Measurements from ENCODE around the gene FRMD8.

FRMD8 gene

DNA sequence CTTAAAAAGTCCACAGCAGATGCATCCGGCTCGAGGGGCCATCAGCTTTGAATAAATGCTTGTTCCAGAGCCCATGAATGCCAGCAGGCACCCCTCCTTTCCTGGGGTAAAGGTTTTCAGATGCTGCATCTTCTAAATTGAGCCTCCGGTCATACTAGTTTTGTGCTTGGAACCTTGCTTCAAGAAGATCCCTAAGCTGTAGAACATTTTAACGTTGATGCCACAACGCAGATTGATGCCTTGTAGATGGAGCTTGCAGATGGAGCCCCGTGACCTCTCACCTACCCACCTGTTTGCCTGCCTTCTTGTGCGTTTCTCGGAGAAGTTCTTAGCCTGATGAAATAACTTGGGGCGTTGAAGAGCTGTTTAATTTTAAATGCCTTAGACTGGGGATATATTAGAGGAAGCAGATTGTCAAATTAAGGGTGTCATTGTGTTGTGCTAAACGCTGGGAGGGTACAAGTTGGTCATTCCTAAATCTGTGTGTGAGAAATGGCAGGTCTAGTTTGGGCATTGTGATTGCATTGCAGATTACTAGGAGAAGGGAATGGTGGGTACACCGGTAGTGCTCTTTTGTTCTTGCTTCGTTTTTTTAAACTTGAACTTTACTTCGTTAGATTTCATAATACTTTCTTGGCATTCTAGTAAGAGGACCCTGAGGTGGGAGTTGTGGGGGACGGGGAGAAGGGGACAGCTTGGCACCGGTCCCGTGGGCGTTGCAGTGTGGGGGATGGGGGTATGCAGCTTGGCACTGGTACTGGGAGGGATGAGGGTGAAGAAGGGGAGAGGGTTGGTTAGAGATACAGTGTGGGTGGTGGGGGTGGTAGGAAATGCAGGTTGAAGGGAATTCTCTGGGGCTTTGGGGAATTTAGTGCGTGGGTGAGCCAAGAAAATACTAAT, 38.0 kb downstream of the FRMD8 start:
- DNase-seq (ENCODE audit: low spot score): peak; percentile 54

DNA sequence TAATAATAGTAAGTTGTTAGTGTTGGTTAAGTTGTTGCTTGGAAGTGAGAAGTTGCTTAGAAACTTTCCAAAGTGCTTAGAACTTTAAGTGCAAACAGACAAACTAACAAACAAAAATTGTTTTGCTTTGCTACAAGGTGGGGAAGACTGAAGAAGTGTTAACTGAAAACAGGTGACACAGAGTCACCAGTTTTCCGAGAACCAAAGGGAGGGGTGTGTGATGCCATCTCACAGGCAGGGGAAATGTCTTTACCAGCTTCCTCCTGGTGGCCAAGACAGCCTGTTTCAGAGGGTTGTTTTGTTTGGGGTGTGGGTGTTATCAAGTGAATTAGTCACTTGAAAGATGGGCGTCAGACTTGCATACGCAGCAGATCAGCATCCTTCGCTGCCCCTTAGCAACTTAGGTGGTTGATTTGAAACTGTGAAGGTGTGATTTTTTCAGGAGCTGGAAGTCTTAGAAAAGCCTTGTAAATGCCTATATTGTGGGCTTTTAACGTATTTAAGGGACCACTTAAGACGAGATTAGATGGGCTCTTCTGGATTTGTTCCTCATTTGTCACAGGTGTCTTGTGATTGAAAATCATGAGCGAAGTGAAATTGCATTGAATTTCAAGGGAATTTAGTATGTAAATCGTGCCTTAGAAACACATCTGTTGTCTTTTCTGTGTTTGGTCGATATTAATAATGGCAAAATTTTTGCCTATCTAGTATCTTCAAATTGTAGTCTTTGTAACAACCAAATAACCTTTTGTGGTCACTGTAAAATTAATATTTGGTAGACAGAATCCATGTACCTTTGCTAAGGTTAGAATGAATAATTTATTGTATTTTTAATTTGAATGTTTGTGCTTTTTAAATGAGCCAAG, 38.9 kb downstream of the FRMD8 start:
- peak; percentile 83 for DNase-seq (ENCODE audit: low spot score)

DNA sequence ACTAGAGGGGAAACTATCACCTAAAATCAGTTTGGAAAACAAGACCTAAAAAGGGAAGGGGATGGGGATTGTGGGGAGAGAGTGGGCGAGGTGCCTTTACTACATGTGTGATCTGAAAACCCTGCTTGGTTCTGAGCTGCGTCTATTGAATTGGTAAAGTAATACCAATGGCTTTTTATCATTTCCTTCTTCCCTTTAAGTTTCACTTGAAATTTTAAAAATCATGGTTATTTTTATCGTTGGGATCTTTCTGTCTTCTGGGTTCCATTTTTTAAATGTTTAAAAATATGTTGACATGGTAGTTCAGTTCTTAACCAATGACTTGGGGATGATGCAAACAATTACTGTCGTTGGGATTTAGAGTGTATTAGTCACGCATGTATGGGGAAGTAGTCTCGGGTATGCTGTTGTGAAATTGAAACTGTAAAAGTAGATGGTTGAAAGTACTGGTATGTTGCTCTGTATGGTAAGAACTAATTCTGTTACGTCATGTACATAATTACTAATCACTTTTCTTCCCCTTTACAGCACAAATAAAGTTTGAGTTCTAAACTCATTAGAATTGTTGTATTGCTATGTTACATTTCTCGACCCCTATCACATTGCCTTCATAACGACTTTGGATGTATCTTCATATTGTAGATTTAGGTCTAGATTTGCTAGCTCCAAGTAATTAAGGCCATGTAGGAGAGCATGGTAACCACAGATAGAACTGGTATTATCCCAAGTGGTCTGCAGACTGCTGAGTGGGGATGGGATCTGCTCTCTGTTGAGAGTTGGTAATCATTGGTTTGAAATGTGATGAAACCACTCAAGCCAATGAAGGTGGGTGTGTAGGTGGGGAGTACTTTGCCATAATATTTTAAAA, 39.8 kb downstream of the FRMD8 start:
- DNase-seq (ENCODE audit: low spot score): peak; percentile 85

DNA sequence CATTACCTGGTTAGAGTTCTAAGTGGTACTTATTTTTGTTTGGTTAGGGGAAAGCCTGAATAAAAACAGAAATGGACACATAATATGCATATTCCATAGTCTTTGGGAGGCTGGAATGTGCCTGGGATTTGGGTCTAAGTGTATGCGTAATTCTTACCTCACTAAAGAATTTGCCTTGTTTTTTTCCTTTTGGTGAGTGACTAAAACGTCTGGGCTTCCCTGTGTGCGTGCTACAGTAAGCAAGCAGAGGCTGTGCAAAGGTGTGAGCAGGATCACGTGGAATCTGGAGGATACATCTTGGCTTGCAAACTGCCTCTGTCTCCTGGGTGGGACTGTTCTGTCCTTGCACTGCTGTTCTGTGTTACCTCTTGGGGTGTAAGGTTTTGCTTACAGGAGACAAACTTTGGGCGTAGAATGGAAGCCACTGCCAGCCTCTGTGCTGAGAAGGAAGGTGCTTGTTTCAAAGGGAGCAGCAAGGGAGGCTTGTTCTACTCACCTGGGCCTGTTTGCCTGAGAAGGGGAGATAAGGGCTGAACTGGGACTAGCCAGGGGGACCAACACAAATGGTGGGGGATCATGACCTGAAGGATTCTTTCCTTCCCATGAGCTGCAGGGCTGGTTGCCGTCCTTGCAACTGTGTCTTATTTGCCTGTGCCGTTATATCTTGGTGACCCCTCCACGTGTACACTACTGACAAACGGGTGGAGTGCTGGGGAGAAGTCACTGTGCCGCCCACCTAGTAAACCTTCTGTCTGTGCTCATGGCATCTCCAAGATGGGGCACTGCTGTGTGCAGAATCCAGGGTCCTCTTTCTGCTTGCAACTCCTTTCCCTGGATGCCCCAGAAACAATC, 40.6 kb downstream of the FRMD8 start:
- peak; percentile 76 for DNase-seq (ENCODE audit: low spot score)

DNA sequence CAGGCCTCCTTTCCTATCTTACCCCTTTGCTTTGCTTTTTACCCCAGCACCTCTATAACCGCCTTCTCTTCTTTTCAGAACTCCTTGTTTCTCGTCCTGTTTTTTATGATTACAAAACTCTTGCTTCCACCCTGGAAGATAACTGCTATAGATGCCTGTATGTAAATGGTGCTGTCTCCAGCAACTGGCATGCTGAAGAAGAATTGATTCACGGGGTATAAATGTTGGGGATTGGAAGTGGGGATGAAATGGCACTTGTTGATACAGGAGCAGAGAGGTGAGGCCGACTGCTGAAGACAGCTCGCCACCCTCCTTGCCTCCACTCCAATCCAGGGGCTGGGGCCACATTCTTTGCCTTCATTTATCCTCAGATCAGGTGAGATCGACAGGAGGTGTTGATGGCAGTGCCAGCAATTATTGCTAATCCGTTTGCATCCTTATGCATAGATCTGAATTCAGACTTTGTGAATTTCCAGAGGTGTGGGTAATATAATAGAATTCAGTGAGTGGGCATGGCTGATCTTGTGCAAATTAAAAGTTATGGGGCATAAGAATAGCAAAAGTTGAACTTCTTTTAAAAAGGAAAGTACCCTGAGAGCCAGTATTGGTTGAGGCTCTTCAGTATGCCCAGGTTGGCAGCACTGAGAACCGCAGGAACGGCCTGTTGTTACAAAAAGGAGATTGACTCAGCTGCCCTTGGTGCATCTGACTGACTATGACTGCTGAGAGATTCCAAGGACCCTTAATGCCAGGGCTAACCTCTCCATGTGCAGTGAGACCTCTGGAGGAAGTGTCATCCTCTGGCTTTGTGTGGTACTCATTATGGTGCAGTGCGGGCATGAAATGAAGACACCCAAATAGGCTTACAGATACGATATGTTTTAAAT, 41.5 kb downstream of the FRMD8 start:
- peak; percentile 84 for DNase-seq (ENCODE audit: low spot score)

DNA sequence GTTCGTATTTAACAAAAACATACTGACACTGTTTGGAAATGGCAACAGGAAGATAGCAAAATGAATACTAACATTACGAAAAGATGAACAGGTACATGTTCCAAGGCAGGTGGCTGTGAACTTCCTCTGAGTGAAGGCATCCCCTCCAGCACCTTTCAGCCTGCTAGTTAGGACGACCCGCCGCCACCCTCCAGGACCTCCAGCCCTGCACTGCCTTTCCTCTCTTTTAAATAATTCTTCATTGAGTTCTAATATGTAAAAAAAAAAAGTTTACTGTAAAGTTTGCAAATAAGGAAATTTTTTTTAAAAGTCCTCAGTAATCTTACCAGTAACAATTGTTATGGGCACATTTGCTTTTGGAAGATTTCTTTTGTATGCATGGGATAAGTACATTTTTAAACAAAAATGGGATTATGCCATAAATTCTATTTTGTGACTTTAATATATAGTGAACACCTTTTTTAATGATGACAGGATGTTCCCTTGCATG, 42.2 kb downstream of the FRMD8 start:
- no peak for DNase-seq (ENCODE audit: low spot score)

DNA sequence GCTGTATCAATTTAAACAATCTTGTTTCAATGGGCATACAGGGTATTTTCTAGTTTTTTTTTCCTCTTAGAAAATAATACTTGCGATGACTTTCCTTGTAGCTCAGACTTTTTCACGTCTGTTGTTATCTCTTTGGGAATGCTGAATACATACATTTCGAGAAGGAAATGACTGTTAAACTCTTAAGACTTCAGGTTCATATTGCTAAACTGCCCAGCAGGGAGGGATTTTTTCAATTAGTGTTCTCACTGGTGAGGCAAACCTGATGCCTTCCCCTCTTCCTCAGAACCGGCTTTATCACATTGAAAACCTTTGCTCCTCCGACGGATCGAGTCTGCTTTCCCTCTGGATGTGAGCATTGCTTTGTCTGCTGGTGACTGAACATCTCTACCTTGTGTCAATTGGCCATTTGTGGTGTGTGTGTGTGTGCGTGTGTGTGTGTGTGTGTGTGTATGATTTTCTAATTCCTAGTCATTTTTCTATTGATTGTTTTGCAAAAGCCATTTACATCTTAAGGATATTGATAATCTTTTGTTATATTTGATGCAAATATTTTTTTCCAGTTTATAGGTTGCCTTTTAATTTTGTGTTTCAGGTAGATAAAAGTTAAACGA, 42.7 kb downstream of the FRMD8 start:
- DNase-seq (ENCODE audit: low spot score): peak; percentile 77

DNA sequence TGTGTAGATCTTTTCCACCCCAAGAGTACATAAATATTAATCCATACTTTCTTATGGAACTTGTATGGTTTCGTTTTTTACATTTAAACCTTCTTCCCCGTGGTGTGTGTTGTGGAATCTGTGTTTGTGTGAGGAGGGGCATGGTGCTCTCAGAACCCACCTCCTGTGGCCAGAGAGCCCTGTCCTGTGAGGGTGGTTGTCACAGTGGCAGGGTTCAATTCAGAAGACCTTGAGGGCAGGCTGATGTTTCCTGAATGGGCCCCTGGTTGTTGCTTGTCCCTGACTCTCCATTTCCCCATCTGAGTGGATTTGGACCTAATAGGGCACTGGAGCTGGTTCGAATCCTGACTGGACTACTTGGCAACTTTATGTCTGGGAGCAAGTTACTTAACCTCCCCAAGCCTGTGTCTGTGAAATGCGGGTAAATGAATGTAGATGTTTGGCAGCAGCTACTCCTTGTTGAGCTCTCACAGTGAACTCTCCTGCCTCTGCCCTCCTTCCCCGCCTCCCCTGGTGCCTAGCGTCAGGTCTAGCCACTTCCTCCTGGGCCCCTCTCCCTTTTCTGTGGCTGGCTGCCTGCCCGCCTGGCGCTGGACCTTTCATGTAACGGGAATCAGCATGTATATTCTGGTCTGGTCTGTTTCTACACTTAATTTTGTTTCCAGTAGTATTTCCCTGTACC, 43.4 kb downstream of the FRMD8 start:
- DNase-seq (ENCODE audit: low spot score): peak; percentile 84

DNA sequence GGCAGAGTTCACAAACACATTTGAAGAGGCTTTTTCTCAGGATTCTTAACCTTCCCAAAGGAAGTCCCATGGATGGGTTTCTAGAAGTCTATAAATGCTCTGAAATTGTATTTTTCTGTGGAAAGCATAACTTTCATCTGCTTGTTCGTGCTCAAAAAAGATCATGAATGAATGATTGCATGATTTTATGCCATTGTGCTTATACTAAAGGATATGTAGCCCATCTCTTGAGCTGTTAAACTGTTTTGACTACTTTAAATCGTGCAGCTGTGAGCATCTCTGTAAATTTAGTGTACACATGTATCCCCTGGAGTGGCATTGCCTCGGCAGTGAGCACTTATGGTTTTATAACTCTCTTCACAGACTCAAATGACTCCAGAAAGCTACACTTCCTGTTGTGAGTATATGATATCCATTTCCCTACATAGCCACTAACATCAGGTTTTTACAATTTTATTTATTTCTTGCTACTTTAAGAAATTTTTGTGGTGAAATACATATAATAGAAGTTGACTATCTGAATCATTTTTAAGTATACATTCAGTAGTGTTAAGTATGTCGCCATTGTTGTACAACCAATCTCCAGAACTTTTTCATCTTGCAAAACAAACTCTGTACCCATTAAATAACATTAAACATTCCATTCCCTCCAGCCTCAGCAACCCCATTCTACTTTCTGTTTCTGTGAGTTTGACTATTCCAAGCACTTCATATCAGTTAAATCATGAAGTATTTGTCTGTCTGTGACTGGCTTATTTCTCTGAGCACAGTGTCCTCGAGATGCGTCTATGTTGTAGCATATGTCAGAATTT, 44.2 kb downstream of the FRMD8 start:
- DNase-seq (ENCODE audit: low spot score): peak; percentile 62

DNA sequence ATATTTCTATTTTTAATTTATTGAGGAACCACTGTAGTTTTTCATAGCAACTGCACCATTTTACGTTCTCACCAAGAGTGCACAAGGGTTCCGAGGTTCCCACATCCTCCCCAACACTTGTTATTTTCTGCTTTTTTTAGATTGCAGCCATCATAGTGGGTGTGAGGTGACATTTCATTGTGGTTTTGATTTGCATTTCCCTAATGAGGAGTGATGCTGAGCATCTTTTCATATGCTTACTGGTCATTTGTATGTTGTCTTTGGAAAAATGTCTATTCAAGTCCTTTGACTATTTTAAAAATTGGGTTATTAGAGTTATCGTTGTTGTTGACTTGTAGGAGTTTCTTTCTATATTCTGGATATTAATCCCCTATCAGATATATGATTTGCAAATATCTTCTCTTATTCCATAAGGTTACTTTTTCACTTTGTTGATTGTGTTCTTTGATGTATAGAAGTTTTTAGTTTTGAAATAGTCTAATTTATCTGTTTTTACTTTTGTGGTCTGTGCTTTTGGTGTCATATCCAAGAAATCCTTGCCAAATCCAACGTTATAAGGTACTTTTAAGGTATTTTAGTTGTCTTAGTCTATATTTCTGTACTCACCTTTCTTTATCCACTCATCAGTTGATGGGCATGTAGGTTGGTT, 45.1 kb downstream of the FRMD8 start:
- DNase-seq (ENCODE audit: low spot score): peak; percentile 39

DNA sequence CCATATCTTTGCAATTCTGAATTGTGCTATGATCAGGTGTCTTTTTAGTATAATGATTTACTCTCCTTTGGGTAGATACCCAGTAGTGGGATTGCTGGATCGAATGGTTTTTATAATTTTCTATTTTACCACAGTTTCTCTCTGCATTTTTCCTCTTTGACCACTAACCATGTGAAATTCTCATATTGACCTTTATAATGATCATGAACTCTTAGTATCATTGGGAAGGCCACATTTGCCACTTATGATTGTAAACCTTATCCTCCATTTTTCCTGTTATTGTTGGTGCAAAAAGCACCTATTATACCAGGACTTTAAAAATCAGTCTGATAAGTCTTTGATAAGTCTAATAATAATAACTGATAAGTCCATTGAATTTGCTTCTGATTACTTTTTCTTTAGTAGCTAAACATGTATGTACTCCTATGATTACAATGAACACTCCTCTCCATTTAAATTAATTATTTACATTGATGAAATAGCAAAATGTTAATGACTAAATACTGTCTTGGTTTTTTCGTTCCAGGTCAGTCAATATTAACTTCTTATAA, 45.7 kb downstream of the FRMD8 start:
- DNase-seq (ENCODE audit: low spot score): peak; percentile 20

DNA sequence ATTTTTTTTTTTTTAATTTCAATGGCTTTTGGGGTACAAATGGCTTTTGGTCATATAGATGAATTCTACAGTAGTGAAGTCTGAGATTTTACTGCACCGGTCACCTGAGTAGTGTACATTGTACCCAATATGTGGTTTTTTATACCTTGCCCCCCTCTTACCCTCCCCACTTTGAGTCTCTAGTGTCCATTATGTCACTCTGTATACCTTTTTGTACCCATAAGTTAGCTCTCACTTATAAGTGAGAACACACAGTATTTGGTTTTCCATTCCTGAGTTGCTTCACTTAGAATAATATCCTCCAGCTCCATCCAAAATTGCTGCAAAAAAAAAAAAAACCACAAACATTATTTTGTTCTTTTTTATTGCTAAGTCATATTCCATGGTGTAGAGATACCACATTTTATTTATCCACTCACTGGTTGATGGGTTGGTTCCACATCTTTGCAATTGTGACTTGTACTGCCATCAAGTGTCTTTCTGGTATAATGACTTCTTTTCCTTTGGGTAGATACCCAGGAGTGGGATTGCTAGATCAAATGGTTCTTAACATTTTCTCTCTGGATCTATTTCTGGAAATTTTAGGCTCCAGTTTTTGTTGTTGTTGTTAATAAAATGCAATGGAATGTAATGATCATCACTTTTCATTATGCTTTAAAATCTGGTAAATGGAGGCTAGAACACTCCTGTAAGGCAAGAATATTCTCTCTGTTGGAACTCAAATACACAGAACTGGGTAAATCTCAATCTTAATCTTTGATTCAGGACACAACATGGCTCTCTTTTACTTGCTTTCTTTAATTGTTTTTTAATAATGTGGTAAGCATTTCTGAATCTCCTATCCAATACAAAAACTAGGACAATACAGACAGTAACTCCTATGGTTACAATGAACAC, 46.5 kb downstream of the FRMD8 start:
- peak; percentile 56 for DNase-seq (ENCODE audit: low spot score)

DNA sequence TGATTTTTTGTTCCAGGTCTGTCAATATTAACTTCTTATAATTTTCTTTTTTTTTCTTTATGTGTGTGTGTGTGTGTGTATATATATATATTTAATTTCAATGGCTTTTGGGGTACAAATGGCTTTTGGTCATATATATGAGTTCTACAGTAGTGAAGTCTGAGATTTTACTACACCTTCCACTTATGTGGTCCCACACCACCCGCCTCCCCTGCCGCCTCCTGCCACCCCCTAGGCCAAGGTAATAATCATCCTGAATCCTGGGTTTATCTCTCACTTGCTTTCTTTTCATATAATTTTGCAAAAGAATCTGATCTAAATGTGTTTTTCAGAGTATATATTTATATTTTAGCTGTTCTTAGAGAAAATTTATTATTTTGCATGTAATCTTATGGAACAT, 47.2 kb downstream of the FRMD8 start:
- DNase-seq (ENCODE audit: low spot score): peak; percentile 3

DNA sequence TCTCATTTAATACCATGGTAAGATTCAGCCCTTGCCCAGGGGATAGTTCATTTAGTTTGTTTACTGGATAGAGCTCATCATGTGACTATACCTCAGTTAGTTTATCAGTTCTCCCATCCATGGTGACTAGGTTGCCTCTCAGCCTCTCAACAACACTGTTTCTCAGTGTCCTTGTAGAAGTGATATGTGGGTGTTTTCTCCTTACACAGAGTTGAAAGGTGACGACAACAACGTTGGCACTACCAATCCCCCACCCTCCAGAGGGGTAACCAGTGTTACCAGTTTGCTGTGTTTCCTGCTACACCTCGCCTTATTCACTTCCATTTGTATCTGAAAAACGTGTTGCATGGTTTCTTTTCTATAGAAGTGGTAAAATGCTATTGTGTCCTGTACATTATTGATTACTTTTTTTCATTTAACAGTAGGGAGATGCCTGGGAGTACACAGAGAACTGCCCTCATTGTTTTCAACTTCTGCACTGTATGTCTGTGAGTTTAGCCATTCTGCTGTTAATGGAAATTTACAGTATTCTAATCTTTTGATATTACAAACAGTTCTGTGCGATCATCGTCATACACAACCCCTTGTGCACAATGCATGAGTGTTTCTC, 47.7 kb downstream of the FRMD8 start:
- peak; percentile 30 for DNase-seq (ENCODE audit: low spot score)

DNA sequence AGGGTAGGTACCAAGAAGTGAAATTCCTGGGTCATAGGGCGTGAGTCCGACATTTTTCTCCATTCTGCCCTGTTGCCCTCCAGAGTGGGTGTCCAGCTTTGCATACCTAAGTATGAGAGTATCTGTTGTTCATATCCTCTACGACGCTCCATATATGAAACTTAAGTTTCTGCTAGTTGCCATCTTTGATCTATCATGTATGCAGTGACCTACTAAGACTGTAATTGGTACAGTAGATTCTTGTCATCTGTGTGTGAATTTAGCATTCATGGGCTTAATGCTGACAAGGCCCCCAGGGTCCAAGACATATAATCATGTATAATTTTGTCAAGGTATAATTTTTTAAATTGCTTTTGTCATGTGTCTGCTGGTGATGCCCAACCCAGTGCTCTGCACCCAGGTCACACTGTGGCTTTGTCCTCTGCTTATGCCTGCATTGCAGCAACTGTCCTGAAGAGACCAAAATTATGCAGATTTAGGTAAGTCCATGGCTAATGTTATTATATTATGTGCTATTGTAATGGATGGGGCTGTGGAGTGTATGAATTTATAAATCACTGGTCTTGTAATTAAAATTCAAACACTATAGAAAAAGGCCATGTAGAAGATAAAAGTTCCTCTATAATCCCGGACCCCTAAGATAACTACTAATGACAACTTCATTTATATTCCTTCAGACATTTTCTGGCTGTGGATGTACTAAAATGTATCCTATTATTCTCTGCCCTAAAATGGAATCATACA, 48.4 kb downstream of the FRMD8 start:
- peak; percentile 30 for DNase-seq (ENCODE audit: low spot score)

Measured in kidney tubule cell (primary cell).